HEK293T (cell line): ENCODE data around the gene OR6A2.

Source experiments
- ELF4 ChIP-seq: fragments of 450-650 bp; IDR thresholded peaks from 2 replicates; pipeline ENCODE4 v1.6.1; 2017; ENCODE audit warnings: antibody characterized with exemption
- L3MBTL2 ChIP-seq: fragments of 450-650 bp; conservative IDR thresholded peaks from 2 replicates; pipeline ENCODE4 v1.6.1; 2016; ENCODE audit warnings: mild to moderate bottlenecking

- TF ChIP-seq L3MBTL2 (no peak), ELF4 (no peak)
Measured at GRCh38 chr11:6818967-6819366, 19.5 kb upstream of the OR6A2 start.
